ENCODE results near the gene KMT2E.

The KMT2E gene

DNA sequence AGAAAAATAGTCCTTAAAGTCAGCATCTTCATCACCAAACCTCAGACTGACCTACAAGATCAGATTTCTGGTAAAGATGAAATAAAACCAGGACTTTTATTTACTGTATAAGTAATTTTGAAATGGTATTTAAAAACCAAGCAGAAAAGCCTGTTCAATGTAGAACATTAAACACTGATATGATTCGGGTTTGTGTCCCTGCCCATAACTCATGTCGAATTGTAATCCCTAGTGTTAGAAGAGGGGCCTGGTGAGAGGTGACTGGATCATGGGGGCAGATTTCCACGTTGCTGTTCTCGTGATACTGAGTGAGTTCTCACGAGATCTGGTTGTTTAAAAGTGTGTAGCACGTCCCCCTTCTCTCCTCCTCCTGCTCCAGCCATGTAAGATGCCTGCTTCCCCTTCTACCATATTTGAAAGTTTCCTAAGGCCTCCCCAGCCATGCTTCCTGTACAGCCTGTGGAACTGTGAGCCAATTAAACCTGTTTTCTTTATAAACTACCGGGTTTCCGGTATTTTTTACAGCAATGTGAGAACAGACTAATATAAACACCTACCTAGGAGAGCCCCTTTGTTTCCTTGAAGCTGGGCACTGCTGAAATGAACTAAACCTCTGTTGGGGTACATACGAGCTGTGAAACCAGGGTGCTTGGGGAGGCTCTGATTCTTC is 120.1 kb downstream of the KMT2E start:
- H3K27ac ChIP-seq: no peak overlapping the region
- no peak overlapping the region for H3K4me3 ChIP-seq

- Histone ChIP-seq H3K4me3 (no peak overlapping the region), H3K27ac (no peak overlapping the region)
Measured at GRCh38 chr7:105136221-105136620, 122.2 kb downstream of the KMT2E start.

DNA sequence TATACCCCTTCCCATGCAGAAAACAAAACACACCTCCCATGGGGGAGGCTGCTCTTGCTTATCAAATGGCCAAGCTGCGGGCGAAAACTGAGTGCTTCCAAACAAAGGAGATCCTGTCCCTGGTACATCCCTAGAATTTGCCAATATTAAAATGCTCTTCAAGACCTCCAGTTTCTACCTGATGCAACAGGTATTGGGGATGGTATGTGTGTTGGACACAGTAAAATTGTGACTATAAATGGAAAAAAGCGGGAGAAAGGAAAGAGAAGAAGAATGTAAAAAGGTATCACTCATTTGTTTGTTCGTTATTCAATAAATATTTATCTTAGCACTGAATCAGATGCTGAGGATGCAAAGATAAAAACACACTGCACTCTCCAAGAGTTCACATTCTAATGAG is 123.9 kb downstream of the KMT2E start:
- no peak overlapping the region for H3K27ac ChIP-seq

DNA sequence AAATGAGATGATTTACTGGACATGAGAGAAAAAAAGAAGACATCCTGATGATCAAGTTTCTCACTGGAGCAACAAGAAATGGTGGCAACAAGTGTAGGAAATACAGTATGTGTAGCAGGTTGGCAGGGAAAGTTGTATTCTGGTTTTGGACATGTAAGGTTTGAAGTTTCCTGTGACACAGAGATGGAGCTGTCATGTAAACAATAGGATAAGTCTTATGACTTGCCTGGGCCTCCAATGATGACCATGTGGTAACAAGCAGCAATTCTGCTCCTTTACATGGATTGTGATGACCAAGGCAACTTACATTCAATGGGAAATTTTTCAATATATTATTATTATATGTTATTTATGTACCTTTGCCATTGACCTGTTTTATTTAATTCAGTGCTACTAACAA is 125.4 kb downstream of the KMT2E start:
- Histone ChIP-seq H3K4me3 (no peak overlapping the region), H3K27ac (no peak overlapping the region)

More for the DNA sequence above, 123.9 kb downstream of the KMT2E start:
- H3K4me3 ChIP-seq: no peak overlapping the region

DNA sequence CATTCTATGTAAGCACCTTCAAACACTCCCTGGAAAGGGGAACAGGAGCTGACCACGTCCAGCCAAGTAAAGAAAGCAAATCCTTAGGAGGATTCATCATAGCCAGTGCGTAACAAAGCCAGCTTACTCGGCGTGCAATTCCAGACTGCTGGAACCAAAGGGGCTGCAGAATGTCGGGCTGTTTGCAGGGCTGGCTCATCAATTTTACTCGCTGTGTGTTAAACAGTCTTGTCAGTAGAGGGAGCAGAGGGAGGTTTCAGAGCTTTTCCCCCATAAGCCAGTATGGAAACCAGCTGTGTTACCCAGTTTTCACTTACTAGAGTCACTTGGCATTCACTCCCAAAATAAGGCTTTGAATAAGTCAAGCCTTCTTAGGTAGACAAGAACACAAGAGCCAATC is 127.1 kb downstream of the KMT2E start:
- Histone ChIP-seq H3K27ac (no peak overlapping the region), H3K4me3 (no peak overlapping the region)

DNA sequence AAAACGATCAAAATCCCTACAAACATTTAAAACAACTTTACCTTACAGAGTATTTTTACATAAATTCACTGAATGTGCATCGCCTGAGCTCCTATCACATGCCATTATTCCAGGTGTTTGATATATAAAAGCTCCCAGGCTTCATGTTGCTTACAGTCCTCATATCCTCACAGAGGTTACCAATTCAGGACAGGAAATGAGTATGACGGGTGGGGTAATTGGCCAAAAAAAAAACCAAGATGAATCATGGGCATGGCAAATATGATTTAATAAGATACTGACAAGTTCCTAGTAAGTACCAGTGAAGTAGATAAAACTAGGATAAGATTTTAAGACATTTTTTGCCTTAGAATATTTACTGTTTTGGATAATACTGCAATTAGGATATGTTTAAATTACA is 135.8 kb downstream of the KMT2E start:
- no peak overlapping the region for H3K4me3 ChIP-seq
- no peak overlapping the region for H3K27ac ChIP-seq

GRCh38 chr7:105151152-105151551 is 137.1 kb downstream of the KMT2E start:
- Histone ChIP-seq H3K27ac (no peak overlapping the region), H3K4me3 (no peak overlapping the region)

GRCh38 chr7:105153531-105153930 is 139.5 kb downstream of the KMT2E start:
- Histone ChIP-seq H3K27ac (no peak overlapping the region), H3K4me3 (no peak overlapping the region)

GRCh38 chr7:105154084-105154483 is 140.1 kb downstream of the KMT2E start:
- no peak overlapping the region for H3K27ac ChIP-seq

DNA sequence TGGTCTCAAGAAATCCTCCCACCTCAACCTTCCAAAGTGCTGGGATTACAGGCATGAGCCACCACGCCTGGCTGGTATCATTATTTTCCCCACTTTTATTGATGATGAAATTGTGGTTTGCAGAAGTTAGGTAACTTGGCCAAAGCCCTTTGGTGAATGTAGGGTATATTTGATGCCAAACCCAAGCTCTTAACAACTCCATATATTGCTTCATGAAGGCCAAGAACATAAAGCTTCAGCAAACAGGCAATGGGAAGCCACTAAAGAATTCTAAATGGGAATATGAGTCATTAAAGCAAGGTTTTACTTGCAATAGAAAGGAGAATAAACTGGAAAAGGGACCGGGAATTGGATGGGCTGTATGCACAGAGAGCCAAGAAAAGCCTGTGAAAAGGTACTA is 142.7 kb downstream of the KMT2E start:
- Histone ChIP-seq H3K27ac (no peak overlapping the region), H3K4me3 (no peak overlapping the region)

More at GRCh38 chr7:105154084-105154483, 140.1 kb downstream of the KMT2E start:
- H3K4me3 ChIP-seq: no peak overlapping the region

DNA sequence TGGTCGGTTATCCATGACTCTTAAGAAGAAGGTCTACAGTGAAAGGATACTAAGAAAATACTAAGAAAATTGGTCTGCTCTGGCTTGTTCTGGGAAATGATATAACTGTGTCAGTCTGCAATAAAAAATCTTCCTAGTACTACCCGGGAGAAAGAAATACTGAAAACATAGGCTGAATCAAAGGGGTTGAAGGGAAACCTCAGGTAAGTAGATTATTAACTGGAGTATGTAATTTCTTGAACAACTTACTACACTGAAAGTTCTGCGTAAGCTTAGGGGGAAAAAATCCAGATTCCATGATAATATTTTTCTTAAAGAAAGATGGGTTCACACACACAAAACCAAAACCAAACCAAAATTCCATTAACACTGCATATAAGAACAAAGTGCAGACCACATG is 143.3 kb downstream of the KMT2E start:
- Histone ChIP-seq H3K4me3 (no peak overlapping the region), H3K27ac (no peak overlapping the region)

- Histone ChIP-seq H3K4me3 (no peak overlapping the region), H3K27ac (no peak overlapping the region)
Measured at GRCh38 chr7:105161366-105161765, 147.4 kb downstream of the KMT2E start.

Data from skin epidermis (tissue), 12 donors.